Measurements from ENCODE around the gene SUDS3.

SUDS3 gene

DNA sequence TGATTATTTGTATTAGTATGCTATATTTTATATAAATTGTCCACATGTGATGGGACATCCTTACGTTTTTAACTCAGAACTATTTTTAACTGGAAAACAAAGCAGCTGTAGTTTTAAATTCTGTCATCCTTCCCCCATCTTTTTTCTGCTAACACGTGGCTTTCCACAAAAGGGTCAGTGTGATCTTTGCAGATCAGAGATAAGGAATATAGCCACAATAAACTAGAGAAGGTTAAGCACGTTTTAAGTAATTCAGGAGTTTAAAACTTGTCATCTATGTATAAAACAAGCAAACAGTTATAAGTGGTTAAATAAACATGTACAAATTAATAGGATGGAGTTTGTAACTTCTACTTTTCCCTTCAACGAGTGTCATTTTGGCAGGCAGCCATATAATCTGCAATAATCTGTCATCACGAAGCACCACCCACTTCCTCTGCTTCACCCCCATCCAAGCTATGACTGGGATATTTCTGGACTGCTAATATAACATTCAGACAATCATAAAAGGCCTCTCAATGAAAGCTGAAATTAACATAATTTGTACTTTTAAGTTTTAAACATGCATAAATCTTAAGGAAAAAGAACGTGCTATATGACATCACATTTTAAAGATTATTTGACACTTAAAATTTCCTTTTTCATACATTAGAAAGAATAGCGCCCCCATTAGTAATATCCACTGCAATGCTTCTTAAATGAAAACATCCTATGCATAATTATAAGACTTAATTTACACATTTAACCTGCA lies 18.9 kb upstream of the SUDS3 start:
- peak; percentile 87 for DNase-seq

DNA sequence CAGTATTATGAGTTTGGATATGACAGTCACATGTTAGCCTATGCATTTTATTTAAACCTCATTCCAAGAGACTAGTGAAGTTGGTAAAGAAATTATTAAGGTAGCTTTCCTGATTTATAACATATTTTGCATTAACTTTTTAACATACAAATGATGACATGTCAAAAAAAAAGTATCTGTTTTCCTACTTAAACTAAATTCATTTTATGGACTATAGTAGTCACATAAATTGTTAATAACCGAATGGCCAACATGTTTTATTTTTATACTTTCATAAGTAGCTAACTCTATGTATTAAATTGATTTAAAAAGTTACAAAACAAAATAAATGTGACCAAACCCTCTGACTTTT lies 18.4 kb upstream of the SUDS3 start:
- no peak for DNase-seq

DNA sequence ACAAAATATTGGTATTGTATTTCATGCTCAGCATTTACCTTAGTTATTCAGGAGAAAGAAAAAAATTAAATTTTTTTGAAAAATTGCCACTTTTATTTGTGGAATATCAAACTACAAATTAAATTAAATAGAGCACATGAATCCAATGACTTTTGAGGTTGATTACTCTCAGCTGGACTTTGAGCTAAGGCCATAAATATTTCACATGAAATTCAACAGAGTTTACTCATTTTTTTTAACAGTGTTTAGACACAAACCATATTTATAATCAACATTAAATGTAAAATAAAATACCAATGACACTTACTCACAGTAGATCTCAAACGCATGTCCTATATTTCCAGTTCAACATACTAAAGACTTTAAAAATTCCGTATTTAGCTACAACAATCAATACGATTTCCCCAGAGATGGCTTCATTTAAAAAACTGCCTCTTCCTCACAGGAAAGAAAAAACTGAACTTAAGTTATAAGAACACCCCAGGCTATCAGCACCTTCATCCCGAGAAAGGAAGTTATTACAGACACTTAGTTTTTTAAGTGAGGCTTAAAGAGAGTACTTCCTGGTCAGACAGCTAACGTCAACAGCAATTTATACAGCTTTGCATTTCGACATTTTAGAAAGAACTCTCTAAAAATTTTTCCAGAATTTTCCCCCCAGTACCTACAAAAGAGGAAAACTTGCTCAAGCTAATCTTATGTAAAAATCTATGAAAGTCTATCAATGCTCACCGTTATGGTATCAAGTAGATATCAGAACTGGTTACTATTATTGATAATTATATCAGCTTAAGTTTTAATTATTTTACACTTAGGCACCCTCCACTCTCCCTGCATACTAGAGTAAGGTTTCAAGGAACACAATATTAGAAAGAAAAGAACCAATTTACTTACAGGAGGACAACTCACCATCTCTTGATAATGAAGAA lies 17.5 kb upstream of the SUDS3 start:
- peak; percentile 68 for DNase-seq

DNA sequence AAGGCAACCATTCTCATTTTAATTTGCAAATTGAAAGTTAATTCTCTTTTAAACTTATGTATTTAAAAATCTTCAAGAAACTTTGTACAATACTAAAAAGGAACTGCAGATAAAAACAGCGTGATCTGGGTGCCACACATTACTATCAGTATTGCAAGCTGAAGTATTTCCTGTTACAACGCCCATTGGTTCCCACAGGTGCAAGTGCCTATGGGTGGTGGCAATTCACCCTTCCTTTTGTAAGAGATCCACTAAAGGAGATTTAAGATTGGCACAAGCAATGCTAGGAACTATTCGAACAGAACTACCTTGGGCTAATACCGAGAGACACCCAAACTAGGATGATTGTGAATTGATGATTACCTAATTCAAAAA lies 16.8 kb upstream of the SUDS3 start:
- peak; percentile 80 for DNase-seq

DNA sequence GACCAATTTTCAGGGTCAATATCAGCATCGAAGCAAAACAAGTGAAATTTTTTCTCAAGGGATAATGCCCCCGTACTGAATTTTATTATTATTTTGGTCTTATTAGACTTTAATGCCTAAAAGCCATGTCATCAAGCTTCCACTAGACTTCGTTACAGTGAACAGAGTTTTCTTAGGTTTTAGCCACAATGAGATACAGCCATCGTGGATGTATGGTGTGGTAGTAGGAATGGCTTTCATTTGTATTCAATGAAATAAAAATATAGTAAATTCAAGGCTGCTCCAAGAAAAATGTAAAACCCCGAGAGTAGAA lies 15.3 kb upstream of the SUDS3 start:
- DNase-seq = no peak

DNA sequence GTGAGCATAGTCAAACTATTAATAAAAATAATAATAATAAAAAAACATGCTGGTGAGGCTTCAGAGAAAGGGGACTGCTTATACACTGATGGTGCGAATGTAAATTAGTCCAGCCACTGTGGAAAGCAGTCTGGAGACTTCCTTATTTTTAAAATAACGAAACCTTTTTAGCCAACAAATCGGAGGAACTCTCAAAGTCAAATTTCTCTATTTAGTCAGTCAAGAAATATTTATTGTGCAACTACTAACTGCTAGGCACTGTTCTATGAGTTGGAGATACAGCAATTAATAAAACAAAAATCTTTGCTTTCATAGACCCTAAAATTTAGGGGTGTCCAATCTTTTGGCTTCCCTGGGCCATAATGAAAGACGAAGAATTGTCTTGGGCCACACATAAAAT lies 14.5 kb upstream of the SUDS3 start:
- no peak for DNase-seq

DNA sequence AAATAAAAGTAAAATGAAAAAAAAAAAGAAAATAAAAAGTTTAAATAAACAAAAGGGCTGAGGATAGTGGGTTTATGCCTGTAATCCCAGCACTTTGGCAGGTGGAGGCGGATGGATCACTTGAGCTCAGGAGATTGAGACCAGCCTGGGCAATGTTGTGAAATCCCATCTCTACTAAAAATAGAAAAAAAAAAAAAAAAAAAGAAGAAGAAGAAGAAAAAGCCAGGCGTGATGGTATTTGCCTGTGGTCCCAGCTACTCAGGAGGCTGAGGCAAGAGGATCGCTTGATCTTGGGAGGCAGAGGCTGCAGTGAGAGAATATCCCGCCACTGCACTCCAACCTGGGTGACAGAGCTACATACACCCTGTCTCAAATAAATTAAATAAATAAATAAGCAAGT lies 7.5 kb upstream of the SUDS3 start:
- DNase-seq = peak; percentile 58

DNA sequence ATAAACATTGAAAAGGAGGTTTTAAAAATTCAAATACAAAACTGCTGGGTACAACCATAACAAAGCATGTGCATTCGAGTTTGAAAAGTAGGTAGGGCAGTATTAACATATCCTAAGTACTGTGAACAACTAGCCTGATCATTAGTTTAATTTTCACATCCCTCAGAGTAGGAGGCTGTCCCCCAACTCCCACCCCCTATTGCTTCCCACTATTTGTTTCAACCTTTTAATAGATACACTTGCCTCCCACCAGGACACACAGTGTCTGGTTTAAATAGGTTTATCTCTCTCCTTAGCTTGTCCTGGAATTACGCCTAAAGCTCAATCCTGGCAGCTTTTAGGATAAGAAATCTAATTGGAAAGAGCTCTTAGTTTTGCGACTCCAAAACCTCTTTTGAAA lies 5.8 kb upstream of the SUDS3 start:
- DNase-seq = no peak

DNA sequence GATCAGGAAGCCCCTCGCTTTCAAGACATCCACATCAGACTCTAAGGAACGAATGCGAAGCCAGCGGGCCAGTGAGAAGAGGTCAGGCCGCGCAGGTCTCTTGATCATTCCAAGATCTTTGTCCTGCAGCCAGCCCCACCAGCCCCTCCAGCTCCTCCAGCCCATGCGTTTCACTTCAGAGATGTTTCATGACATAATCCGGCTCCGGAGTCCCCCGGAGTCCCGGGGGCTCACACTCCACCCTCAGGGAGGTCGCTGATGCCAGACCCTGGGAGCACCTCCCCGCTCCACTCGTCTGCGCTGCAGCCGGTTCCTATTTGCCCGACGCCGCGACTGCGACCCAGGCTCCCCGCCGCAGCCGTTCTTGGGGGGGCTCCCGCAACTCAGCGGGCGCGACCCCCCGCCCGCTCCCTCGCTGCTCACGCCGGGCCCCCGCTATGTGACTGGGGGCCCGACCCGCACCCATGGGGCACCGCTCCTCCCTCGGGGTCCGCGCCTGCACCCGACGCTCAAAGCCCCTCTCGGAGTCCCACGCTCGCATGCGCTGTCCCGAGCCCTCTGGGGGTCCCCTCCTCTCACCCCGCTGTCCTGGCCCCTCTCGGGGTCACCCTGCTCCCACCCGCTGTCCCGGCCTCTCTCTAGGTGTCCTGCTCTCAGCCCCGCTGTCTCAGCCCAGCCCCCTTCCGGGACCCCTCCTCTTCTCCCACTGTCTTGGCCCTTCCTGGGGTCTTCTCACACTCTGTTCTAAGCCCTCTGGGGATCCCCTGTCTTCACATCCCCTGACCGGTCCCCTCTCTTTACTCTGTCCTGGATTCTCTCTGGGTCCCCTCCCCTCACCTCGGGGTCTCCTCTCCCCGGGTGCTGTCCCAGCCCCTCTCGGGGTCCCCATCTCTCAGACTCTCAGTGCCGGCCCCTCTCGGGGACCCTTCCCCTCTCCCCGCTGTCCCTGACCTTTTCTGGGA lies 4.8 kb upstream of the SUDS3 start:
- no peak for DNase-seq

DNA sequence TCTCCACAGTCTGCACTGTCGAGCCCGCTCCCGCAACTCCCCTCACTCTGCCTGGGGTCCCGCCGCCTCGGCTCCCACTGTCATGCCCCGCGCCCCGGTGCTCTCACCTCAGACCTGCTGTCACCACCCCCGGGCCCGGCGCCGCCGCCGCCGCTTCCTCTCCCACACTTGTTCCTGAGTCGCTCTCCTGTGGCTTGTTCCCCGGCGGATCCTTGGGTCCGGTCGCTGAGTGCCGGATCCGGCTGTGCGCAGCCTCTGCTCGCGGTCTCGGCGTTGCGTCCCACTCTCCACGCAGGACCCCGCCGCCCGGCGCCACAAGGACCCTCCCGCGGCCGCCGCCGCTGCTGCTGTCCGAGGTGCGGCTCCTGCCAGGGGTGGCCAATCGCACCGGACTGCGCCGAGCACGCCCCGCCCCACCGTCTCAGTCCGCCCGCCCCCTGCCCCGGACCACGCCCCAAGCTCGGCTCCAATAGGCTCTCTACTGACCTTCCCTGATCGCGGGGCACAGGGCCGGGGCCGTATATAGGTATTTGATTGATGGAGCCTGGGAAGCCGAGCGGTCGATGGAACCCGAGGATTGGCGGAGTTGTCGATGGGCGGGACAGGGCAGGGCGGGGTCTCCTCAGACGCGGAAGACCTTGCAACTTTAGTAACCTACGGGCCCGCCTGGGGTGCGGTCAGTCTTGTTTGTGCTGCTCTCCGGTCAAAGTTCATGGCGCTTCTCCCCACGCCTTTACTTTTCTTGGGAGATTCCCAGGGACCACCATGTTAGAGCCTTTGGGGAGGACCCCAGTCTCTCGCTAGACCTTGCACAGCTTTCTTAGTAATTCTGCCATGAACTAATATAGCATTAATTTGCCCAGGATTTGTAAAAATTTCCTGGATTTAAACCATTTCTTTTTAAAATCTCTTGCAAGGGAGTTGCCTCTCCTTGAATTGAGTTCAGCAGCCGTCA lies 3.5 kb upstream of the SUDS3 start, which contains the start of gene TAOK3:
TAOK3 (minus strand) TSS at position 367 of the 955 bp plus-strand sequence. CDS start 117,340 bp downstream, outside the sequence.
- peak; percentile 97 for DNase-seq

DNA sequence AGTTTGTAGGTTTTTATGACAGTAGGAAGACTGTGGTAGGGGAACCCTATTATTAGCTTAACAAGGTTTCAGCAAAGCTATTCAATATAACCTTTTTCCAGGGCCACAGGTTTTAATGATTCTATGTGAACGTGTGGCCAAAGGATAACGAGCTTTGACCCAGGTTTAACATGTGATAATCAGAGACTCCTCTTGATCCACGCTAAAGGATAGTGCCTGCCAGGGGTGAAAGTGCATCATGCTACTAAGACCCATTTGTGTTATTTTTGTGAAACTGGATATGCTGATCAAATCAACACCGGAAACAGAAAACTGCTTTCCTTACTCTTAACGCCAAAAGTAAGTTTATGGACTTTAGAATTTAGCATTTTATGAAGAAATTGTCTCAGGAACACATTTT lies 2.7 kb upstream of the SUDS3 start:
- DNase-seq = no peak

DNA sequence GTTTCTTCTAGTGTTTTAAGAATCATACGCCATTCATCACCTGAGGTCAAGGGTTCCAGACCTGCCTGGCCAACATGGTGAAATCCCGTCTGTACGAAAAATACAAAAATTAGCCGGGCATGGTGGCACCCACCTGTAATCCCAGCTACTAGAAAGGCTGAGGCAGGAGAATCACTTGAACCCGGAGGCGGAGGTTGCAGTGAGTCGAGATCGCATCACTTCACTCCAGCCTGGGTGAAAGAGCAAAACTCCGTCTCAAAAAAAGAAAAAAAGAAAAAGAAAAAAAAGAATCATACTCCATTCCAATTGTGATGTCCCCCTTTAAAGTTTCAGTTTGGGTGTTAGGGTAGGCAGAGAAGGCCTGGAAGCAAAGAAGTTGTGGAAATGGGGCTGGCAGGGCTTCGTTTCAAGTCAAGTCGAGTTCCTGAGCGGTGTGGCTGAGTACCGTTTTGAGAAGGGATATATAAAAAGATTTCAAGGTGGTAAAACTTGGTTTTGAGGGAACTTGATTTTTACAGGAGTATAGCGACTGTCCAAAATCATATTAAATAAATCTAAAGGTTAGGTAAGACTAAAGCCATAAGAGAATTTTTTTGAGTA lies 2.1 kb upstream of the SUDS3 start:
- DNase-seq = no peak

DNA sequence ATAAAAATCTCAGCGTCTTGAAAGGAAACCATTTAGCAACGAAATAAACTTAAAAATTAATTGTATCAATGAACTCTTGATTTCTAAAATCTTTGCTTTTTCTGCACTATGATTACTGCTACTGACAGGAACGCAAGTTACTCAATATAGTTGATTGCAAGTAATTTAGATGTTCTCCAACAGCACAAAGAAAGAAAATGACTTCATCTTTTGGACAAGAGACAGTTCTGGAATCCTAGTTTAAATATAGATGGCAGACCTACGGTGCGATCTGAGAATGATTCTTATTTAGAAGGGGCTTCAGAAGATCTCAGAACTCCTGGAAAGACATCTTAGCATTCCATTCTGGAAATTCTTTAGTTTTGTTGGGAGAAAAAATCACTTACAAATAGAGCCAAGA lies 1.4 kb upstream of the SUDS3 start:
- DNase-seq = no peak

DNA sequence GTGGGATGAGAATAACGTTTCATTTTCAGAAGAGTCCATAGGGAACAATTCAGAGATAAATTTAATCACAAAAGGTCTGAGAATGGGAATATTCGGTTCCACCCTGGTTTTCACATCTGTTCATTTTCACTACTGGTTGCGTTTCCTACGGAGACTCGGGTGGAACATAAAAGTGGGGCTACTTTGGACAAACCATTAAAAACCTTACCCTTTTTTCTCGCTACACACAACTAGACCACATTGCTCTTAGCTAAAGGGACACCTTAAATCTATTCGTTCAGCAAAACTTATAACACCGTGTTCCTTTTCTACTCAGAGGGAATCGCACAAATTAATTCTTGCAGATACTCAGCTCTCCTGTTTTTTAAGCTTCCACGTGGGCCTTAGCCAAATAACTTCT lies 1.0 kb upstream of the SUDS3 start:
- no peak for DNase-seq

DNA sequence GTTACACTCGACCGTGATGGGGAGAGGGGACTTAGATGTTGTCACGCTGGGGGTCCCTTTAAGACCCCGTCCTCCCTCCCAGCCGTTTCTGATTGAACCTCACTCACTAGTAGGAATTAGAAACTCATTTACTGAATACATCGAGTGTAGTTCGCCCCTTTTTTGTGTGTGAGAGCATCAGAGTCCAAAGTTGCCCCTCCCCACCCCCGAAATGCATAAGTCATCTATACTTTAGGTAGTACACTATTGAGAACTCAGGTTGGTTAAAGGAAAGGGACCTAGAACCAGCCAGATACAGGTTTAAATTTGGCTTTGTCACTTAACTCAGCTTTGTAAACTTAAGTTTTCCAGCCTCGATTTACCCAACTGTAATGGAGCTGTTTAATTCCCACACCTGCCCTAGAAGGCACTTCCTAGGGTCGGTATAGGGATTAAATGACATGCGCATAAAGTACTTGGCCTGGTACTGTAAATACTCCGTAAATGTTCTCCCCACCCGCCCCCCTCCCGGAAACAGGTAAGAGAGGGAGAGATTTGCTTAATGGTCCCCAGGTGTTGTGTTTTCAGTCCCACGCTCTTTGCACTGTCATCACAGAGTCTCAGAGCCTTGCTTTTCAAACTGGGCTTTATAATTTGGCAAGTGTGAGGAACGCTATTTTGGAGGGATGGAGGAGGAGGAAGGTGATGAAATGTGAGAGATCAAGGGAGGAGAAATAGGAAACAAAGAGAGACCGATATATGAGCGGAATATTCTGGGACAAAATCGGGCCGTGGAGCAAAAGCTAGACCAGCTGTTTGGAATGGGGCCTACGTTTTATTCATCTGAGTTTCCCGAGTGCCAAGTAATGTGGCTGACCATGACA lies 897 bp downstream of the SUDS3 start:
- DNase-seq = no peak

DNA sequence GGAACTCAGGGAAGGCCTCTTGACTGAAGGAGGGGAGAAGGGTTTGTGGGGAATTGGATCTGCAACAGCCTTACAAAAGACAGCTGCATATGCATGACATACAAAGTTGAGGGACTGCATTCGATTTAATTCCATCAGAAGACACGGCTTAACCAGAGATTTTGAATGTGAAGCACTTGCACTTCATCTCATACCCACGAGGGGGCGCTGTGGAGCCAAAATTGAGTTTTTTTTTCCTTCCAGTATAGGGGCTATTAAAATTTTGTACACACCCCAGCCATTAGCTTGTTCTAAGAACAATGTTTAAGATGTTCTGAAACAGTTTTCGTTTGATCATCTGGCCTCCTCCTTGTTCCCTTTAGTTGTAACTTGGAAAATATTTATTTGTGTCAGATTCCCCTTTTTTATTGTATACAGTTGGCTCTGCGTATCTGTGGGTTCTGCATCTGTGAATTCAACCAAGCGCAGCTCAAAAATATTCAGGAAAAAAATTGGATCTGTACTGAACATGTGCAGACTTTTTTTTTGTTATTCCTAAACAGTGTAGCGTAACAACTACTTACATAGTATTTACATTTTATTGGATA lies 1.6 kb downstream of the SUDS3 start:
- DNase-seq = no peak

DNA sequence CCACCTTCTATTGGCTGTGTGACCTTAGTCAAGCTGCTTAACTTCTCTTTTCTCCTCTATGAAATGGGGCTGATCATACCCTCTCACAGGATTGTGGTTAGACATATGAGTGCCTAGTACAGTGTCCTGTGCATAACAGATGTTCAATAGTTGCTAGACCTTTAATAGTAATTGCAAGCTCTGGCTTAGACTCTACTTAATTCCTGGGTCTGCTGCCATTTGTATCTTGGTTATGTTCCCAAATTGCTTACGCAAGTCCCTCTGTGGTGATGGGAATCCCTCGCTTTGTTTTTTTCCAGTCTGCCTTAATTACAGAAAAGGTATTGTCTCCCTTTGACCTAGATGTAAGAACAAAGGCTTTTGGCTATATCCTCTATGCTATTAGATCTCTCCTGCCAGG lies 15.1 kb downstream of the SUDS3 start:
- no peak for DNase-seq

DNA sequence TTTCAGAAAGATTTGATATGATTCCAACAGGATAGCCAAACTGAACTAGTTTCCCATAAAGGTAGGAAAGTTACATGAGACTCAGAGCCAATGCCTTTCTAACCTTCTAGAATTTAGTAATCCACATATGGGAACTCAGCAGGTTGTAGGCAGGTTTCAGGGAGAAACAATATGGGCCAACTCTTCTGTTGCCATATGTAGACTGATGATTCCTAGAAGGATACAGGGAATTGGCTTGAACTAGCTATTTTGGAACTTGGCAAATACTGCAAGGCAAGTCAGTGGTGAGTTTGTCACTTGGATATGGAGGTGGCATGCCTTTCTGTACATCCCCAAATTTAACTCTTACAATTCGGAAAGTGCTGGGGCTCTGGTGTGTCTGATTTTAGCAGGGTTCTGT lies 15.5 kb downstream of the SUDS3 start:
- DNase-seq = no peak

DNA sequence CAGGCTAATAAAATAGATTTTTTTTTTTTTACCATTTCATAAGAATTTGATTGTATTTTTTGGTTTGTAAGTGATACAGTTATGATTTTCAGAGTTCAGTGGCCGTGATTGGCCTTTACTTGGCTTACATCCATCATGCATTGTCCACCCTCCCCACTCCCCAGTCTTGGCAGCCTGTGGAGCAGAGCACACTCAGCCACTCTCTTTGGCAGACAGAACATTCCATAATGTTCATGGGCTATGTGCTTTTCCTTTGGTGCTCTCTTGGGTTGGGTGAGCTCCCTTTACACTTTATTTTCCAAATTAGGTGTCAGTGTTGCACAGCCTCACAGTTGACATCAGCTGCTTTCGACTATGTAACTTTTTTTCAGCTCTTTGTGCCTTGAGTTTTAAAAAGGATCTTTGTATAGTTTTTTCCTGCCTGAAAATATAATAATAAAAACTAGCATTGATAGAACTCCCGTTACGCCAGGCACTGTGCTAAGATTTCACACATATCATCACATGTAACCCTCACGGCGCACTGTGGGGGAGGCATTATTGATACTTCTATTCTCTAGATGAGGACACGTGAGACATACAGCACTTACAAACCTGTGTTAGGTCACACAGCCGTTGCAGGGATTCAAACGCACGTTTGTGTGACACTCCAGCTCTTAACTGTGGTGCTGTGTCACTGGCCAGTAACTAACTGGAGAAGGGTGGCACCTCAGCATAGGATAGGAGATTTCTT lies 21.5 kb downstream of the SUDS3 start:
- DNase-seq = no peak

DNA sequence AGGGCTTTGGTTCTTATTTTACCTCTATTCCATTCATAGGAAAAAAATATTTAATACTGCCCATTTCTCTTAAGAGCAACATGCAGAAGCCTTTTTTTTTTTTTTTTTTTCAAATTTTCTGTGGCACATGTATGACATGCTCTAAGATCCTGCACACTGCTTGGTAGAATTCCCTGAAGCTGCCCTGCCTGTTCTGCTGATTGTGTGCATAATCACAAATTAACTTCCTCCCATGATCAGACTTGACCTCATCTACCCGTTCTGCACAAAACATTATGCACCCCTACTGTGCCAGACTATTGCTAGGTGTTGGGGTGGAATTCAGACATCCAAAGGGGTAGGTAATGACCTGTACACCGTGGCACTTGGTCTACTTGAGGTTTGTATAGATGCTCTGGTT lies 22.2 kb downstream of the SUDS3 start:
- no peak for DNase-seq

All from GF-D8 (cell line).